Activated T-cell treated with anti-CD3 and anti-CD28 coated beads, Interleukin-2, amount 50 U/mL, for 1 hour (primary cell): Measurements from ENCODE around the gene RNF150.
"Not testable (repeated sequence)": the region's sequence is repeated elsewhere in the genome, so short reads cannot be mapped to it uniquely, and the experiment has no call there.

ENCODE experiments used
- DNase-seq: peaks from one replicate; pipeline ENCODE4 v3.0.0-alpha.2; 2020

RNF150 gene

GRCh38 chr4:140857111-140857510 is 276.2 kb downstream of the RNF150 start:
- no peak for DNase-seq

- no peak for DNase-seq
Observed at GRCh38 chr4:140856621-140857062, 276.6 kb downstream of the RNF150 start.

GRCh38 chr4:140854168-140854567 is 279.1 kb downstream of the RNF150 start:
- DNase-seq: no peak

- no peak for DNase-seq
Observed at GRCh38 chr4:140851804-140852203, 281.5 kb downstream of the RNF150 start.

GRCh38 chr4:140851032-140851636 is 282.1 kb downstream of the RNF150 start:
- no peak for DNase-seq

GRCh38 chr4:140849526-140849925 is 283.7 kb downstream of the RNF150 start:
- DNase-seq: no peak

- DNase-seq: no peak
Observed at GRCh38 chr4:140846736-140847135, 286.5 kb downstream of the RNF150 start.

- no peak for DNase-seq
Observed at GRCh38 chr4:140844061-140844460, 289.2 kb downstream of the RNF150 start.

- DNase-seq: no peak
Observed at GRCh38 chr4:140841186-140841585, 292.1 kb downstream of the RNF150 start.

GRCh38 chr4:140839888-140840790 is 293.1 kb downstream of the RNF150 start:
- no peak for DNase-seq

GRCh38 chr4:140839406-140839805 is 293.9 kb downstream of the RNF150 start:
- DNase-seq: no peak

GRCh38 chr4:140837736-140838135 is 295.5 kb downstream of the RNF150 start:
- no peak for DNase-seq

- DNase-seq: no peak
Observed at GRCh38 chr4:140834839-140835495, 298.3 kb downstream of the RNF150 start.

GRCh38 chr4:140833280-140833679 is 300.0 kb downstream of the RNF150 start:
- no peak for DNase-seq

- no peak for DNase-seq
Observed at GRCh38 chr4:140829825-140830224, 303.4 kb downstream of the RNF150 start.

- DNase-seq: no peak
Observed at GRCh38 chr4:140826701-140827027, 306.6 kb downstream of the RNF150 start.

- DNase-seq: not testable (repeated sequence)
Observed at GRCh38 chr4:140820520-140820919, 312.7 kb downstream of the RNF150 start.

GRCh38 chr4:140819610-140820009 is 313.7 kb downstream of the RNF150 start:
- no peak for DNase-seq

- no peak for DNase-seq
Observed at GRCh38 chr4:140818433-140818832, 314.8 kb downstream of the RNF150 start.

GRCh38 chr4:140816806-140817510 is 316.3 kb downstream of the RNF150 start:
- DNase-seq: no peak

- DNase-seq: no peak
Observed at GRCh38 chr4:140813804-140814203, 319.5 kb downstream of the RNF150 start.

- DNase-seq: no peak
Observed at GRCh38 chr4:140812916-140813315, 320.4 kb downstream of the RNF150 start.

GRCh38 chr4:140811429-140811828 is 321.8 kb downstream of the RNF150 start:
- DNase-seq: no peak
